PFSK-1 (cell line): ENCODE data around the gene CABLES1.

Source experiments
- SIN3A ChIP-seq: IDR thresholded peaks from 2 replicates; pipeline ENCODE4 v1.6.1; 2012; ENCODE audit warnings: mild to moderate bottlenecking, low read length, moderate library complexity, borderline replicate concordance; ENCODE audit not compliant: insufficient read depth
- TAF1 ChIP-seq: IDR thresholded peaks from 2 replicates; pipeline ENCODE4 v1.6.1; 2012; ENCODE audit warnings: low read length, control low read depth, borderline replicate concordance; ENCODE audit not compliant: insufficient read depth

GRCh38 chr18:23178661-23179081 lies 43.4 kb downstream of the CABLES1 start:
- no peak for TF ChIP-seq SIN3A
- no peak for TF ChIP-seq TAF1
